SK-N-SH treated with all-trans-retinoic acid at 6 μM for 48 hours (cell line): ENCODE data around the gene CDK4.
"Not testable (repeated sequence)": the region's sequence is repeated elsewhere in the genome, so short reads cannot be mapped to it uniquely, and the experiment has no call there.

ENCODE experiments used
- ATAC-seq: fragments of 200-7000 bp; cut with Tn5 transposase; 3 replicates; pipeline ENCODE4 v1.9.1; 2020; ENCODE audit warnings: mild to moderate bottlenecking, moderate library complexity
- ARNTL ChIP-seq: fragments of 450-650 bp; formaldehyde crosslinking; IDR thresholded peaks from 2 replicates; pipeline ENCODE4 v1.5.0; 2020; ENCODE audit warnings: low read depth, mild to moderate bottlenecking, moderate library complexity, borderline replicate concordance
- CSDC2 ChIP-seq: fragments of 250-450 bp; sonication (Bioruptor Pico); IDR thresholded peaks from 2 replicates; pipeline ENCODE4 v1.5.0; 2020; ENCODE audit warnings: mild to moderate bottlenecking, moderate library complexity
- CSRNP3 ChIP-seq: fragments of 250-450 bp; sonication (Bioruptor Pico); IDR thresholded peaks from 2 replicates; pipeline ENCODE4 v1.5.1; 2021; ENCODE audit warnings: mild to moderate bottlenecking, moderate library complexity
- GLIS3 ChIP-seq: fragments of 250-450 bp; sonication (Bioruptor Pico); IDR thresholded peaks from 2 replicates; pipeline ENCODE4 v1.5.0; 2020; ENCODE audit warnings: mild to moderate bottlenecking, moderate library complexity
- ISL1 ChIP-seq: fragments of 250-450 bp; sonication (Bioruptor Pico); IDR thresholded peaks from 2 replicates; pipeline ENCODE4 v2.1.2; 2022; ENCODE audit warnings: mild to moderate bottlenecking, moderate library complexity
- OSR1 ChIP-seq: fragments of 250-450 bp; sonication (Bioruptor Pico); IDR thresholded peaks from 2 replicates; pipeline ENCODE4 v1.8.0; 2022; ENCODE audit warnings: moderate library complexity, mild to moderate bottlenecking, inconsistent platforms
- TCF4 ChIP-seq: fragments of 250-450 bp; sonication (Bioruptor Pico); IDR thresholded peaks from 2 replicates; pipeline ENCODE4 v1.8.0; 2021; ENCODE audit warnings: mild to moderate bottlenecking, moderate library complexity, borderline replicate concordance
- TOX ChIP-seq: fragments of 250-450 bp; sonication (Bioruptor Pico); IDR thresholded peaks from 2 replicates; pipeline ENCODE4 v1.8.0; 2021; ENCODE audit warnings: mild to moderate bottlenecking, moderate library complexity, borderline replicate concordance
- TSHZ2 ChIP-seq: fragments of 250-450 bp; sonication (Bioruptor Pico); IDR thresholded peaks from 2 replicates; pipeline ENCODE4 v1.5.0; 2020; ENCODE audit warnings: mild to moderate bottlenecking, moderate library complexity
- ZFP3 ChIP-seq: fragments of 250-450 bp; sonication (Bioruptor Pico); IDR thresholded peaks from 2 replicates; pipeline ENCODE4 v1.5.0; 2020; ENCODE audit warnings: mild to moderate bottlenecking, moderate library complexity
- ZFP30 ChIP-seq: fragments of 450-650 bp; formaldehyde crosslinking; IDR thresholded peaks from 2 replicates; pipeline ENCODE4 v1.5.0; 2022; ENCODE audit warnings: mild to moderate bottlenecking, moderate library complexity
- ZNF70 ChIP-seq: fragments of 450-650 bp; formaldehyde crosslinking; IDR thresholded peaks from 2 replicates; pipeline ENCODE4 v1.5.0; 2020; ENCODE audit warnings: mild to moderate bottlenecking, moderate library complexity
- TF ChIP-seq, protein P1 (sequence below): fragments of 250-450 bp; sonication (Bioruptor Pico); IDR thresholded peaks from 2 replicates; pipeline ENCODE4 v1.8.0; 2020; ENCODE audit warnings: mild to moderate bottlenecking, moderate library complexity, borderline replicate concordance

Gene CDK4

DNA sequence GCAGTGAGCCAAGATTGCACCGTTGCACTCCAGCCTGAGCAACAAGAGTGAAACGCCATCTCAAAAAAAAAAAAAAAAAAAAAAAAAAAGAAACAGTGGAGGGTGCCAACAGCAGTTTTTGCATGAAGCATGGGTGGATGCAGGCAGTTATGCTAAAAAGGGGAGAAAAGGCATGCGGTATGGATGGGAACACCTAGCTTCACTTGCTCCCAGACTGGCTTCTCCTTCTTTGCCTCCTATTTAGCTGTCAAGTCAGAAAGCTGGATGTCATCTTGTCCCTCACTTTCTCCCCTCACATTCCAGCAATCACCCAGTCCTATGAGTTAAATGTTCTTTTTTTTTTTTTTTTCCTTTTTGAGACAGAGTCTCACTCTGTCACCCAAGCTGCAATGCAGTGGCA is 22.9 kb upstream of the CDK4 start (continued):
- no peak for TF ChIP-seq ZNF70 (CRISPR knock-in tag)

- ATAC-seq = not testable (repeated sequence)
Observed at GRCh38 chr12:57774634-57775033, 22.5 kb upstream of the CDK4 start.

GRCh38 chr12:57772429-57773322 is 20.6 kb upstream of the CDK4 start, which contains the start of gene EEF1AKMT3:
Gene EEF1AKMT3 (plus strand): TSS chr12:57772614. CDS start chr12:57772725, 111 bp downstream.
- no peak for TF ChIP-seq ARNTL (CRISPR knock-in tag)
- no peak for TF ChIP-seq GLIS3
- TF ChIP-seq OSR1 = no peak
- TF ChIP-seq ZFP30 = no peak
- TF ChIP-seq, protein P1, sequence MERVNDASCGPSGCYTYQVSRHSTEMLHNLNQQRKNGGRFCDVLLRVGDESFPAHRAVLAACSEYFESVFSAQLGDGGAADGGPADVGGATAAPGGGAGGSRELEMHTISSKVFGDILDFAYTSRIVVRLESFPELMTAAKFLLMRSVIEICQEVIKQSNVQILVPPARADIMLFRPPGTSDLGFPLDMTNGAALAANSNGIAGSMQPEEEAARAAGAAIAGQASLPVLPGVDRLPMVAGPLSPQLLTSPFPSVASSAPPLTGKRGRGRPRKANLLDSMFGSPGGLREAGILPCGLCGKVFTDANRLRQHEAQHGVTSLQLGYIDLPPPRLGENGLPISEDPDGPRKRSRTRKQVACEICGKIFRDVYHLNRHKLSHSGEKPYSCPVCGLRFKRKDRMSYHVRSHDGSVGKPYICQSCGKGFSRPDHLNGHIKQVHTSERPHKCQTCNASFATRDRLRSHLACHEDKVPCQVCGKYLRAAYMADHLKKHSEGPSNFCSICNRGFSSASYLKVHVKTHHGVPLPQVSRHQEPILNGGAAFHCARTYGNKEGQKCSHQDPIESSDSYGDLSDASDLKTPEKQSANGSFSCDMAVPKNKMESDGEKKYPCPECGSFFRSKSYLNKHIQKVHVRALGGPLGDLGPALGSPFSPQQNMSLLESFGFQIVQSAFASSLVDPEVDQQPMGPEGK (CRISPR knock-in tag) = no peak
- no peak for TF ChIP-seq CSRNP3
- no peak for TF ChIP-seq ZNF70 (CRISPR knock-in tag)
- no peak for TF ChIP-seq TOX
- TF ChIP-seq ZFP3 (CRISPR knock-in tag) = no peak
- no peak for TF ChIP-seq TCF4 (CRISPR knock-in tag)
- TF ChIP-seq CSDC2 (CRISPR knock-in tag) = no peak
- no peak for TF ChIP-seq TSHZ2 (CRISPR knock-in tag)
- ATAC-seq = peak; percentile 76

DNA sequence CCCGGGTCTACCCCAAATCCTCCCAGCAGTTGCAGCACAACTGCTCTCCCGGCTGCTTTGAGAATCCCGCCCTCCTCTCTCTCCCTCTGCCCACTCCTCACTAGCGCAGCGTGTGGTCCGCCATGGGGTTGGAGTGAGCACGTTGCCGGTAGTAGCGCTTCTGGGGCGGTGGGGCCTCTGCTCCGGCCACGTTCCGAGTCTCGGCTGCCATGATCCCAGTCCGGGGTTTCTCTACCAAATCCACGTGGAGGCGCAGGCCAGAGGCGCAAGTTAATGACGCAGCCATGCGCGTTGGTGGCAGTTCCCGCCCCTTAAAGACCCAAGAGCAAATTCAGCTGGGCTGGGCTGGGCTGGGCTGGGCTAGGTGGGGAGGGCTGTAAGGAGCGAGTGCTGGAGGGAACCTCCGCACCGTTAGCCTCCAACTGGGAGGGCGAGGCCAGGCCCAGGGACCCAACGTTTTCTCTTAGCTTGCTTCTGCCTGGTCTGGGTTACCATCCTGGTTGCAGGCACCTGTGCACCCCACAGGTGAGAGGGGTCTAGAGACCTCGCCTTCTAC is 19.8 kb upstream of the CDK4 start, which contains the start of gene METTL1:
Gene METTL1 (minus strand): TSS at position 233 of the 556 bp plus-strand sequence. CDS start 22 bp downstream, at position 211.
- TF ChIP-seq TSHZ2 (CRISPR knock-in tag) = no peak
- TF ChIP-seq, protein P1 (CRISPR knock-in tag) = 0 out of 2 replicates have a peak, but pooled peaks have one; percentile 19
- no peak for TF ChIP-seq GLIS3
- no peak for TF ChIP-seq ISL1 (CRISPR knock-in tag)
- TF ChIP-seq, all 23 proteins: peak for 1
- peak; percentile 92 for ATAC-seq
